Tibial nerve (tissue), 4 donors: ENCODE data around the gene AKAIN1.

Experiments used
- CTCF ChIP-seq, 5 experiments: fragments of 200-600 bp in 3 of 5; fragments of 450-650 bp in 2 of 5; sonication (generic) in 3 of 5; IDR thresholded peaks; one replicate each; pipeline ENCODE4 v1.5.1; 2016 to 2019; ENCODE audit warnings: antibody characterized with exemption in 5 of 5, mild to moderate bottlenecking in 3 of 5, moderate library complexity in 2 of 5
- EP300 ChIP-seq, 2 donors: sonication (generic); formaldehyde crosslinking; IDR thresholded peaks; one replicate each; pipeline ENCODE4 v1.6.1; 2017; ENCODE audit warnings: antibody characterized with exemption in 2 of 2, mild to moderate bottlenecking in 1 of 2

- TF ChIP-seq EP300 (IDR thresholded peaks at IDR 0.05): no peak
- TF ChIP-seq CTCF (IDR thresholded peaks at IDR 0.05): no peak
These were observed 10.6 kb upstream of the AKAIN1 start for GRCh38 chr18:5207471-5208150.
